ENCODE results near the gene MYBPC1. TPM values are rescaled to one million over a fixed set of nuclear protein-coding genes. Genes with fewer than 3 reads are reported as not detected.

MYBPC1 gene
- total and polyA plus RNA-seq, 2 of the 4 experiments (the other 2 are of a cell fraction) = not detected

- CTCF ChIA-PET = no interaction called here
These were observed 25.3 kb downstream of the MYBPC1 start for GRCh38 chr12:101619858-101620761.

More at GRCh38 chr12:101619858-101620761, 25.3 kb downstream of the MYBPC1 start:
- in situ Hi-C loops (cut with MboI; ENCODE audit: low sequenced_read_pairs) = no loop called here
- Histone ChIP-seq H3K36me3 (ENCODE audit: control insufficient read depth, insufficient read depth, low read length) (no peaks in the 10 kb centered on the region), H3K9ac (ENCODE audit: low read depth, low read length) (no peak overlapping the region), H2AFZ (replicated peaks; ENCODE audit: low read length, poor library complexity) (no peak overlapping the region), H2AK9ac (replicated peaks; ENCODE audit: low read depth, low read length, poor library complexity) (no peak overlapping the region), H3K4ac (ENCODE audit: low read depth, low read length) (no peak overlapping the region), H2BK120ac (ENCODE audit: low read depth, low read length) (no peak overlapping the region), H4K20me1 (ENCODE audit: insufficient read depth, low read length) (no peaks in the 10 kb centered on the region), H3K9me3 (ENCODE audit: control insufficient read depth, insufficient read depth, low read length) (no peaks in the 10 kb centered on the region), H3K4me2 (ENCODE audit: low read depth, low read length) (no peak overlapping the region), H3K18ac (ENCODE audit: low read depth, low read length) (no peak overlapping the region), H3K79me1 (ENCODE audit: low read depth in 1 of 2, low read length in 2 of 2) (no peaks in the 10 kb centered on the region), H3K14ac (replicated peaks; ENCODE audit: low read depth, low read length) (no peak overlapping the region), H4K5ac (ENCODE audit: low read depth, low read length) (no peak overlapping the region), H2AK5ac (ENCODE audit: low read depth, low read length) (no peak overlapping the region), H3K27me3 (ENCODE audit: control insufficient read depth, insufficient read depth, low read length) (no peaks in the 10 kb centered on the region), H3K23ac (ENCODE audit: low read depth, low read length) (no peak overlapping the region), H2BK15ac (ENCODE audit: low read depth, low read length) (no peak overlapping the region), H3K27ac (ENCODE audit: insufficient read depth, low read length) (no peak overlapping the region), H2BK5ac (ENCODE audit: low read depth, low read length, poor library complexity, severe bottlenecking) (no peak overlapping the region), H3K56ac (ENCODE audit: extremely low read depth, insufficient read depth, low read length) (no peak overlapping the region), H3K4me1 (ENCODE audit: control insufficient read depth, insufficient read depth, low read length) (no peaks in the 10 kb centered on the region), H3K9me1 (ENCODE audit: insufficient read depth, low read length) (no peaks in the 10 kb centered on the region), H4K8ac (ENCODE audit: low read depth in 2 of 2, low read length in 2 of 2) (no peak overlapping the region), H2BK20ac (ENCODE audit: low read depth, low read length) (no peak overlapping the region), H4K91ac (ENCODE audit: insufficient read depth, low read depth, low read length) (no peak overlapping the region), H3K4me3 (ENCODE audit: insufficient read depth, low read depth, low read length) (no peak overlapping the region)
- intact Hi-C loops (cut with micrococcal nuclease) = no loop called here
- WGBS, 2 experiments (ENCODE audit: extremely low coverage in 2 of 2, insufficient read length in 1 of 2) = no CpG with 5 or more reads among the region's 6 CpGs
- no TSS peak for BruUV-seq (replicated peaks)
- POLR2A ChIA-PET (ENCODE audit: unreplicated experiment) = no interaction called here
- ATAC-seq (ENCODE audit: low read depth) (no peak), DNase-seq (no peak)
- TF ChIP-seq CTCF (conservative IDR thresholded peaks at IDR 0.05; ENCODE audit: low read depth, low read length) (no peak), RCOR1 (IDR thresholded peaks at IDR 0.05; ENCODE audit: insufficient replicate concordance, low read length) (no peak), MAFK (IDR thresholded peaks at IDR 0.05; ENCODE audit: low read depth, low read length) (no peak), ELK1 (IDR thresholded peaks at IDR 0.05; ENCODE audit: borderline replicate concordance, low read depth, low read length) (no peak), CEBPB (IDR thresholded peaks at IDR 0.05; ENCODE audit: low read depth, low read length) (no peak), FOS (IDR thresholded peaks at IDR 0.05; ENCODE audit: low read depth, low read length) (no peak), POLR2A (IDR thresholded peaks at IDR 0.05; ENCODE audit: low read depth, low read length) (no peak), RFX5 (IDR thresholded peaks at IDR 0.05; ENCODE audit: low read depth, low read length) (no peak), RAD21 (IDR thresholded peaks at IDR 0.05; ENCODE audit: low read length) (no peak), SMC3 (IDR thresholded peaks at IDR 0.05; ENCODE audit: low read depth, low read length) (no peak), USF2 (IDR thresholded peaks at IDR 0.05; ENCODE audit: low read depth, low read length) (no peak), MAZ (IDR thresholded peaks at IDR 0.05; ENCODE audit: borderline replicate concordance, low read depth, low read length) (no peak), BHLHE40 (IDR thresholded peaks at IDR 0.05; ENCODE audit: low read depth, low read length) (no peak), NFE2L2 (IDR thresholded peaks at IDR 0.05; ENCODE audit: low read depth, low read length) (no peak), MXI1 (IDR thresholded peaks at IDR 0.05; ENCODE audit: borderline replicate concordance, low read depth, low read length) (no peak)
- dilution Hi-C loops (cut with HindIII; ENCODE audit: low sequenced_read_pairs, unreplicated experiment) = no loop called here

Measured in IMR-90 (cell line).